Upper lobe of left lung (tissue), 6 donors: ENCODE measurements around the gene EXOC3. TPM values are rescaled to one million over a fixed set of nuclear protein-coding genes. Genes with fewer than 3 reads are reported as not detected.

Experiments used
- ATAC-seq, 2 donors: fragments of 200-7000 bp; cut with Tn5 transposase; one replicate each; pipeline ENCODE4 v1.9.1; 2022; ENCODE audit warnings: mild to moderate bottlenecking in 2 of 2, moderate library complexity in 2 of 2; ENCODE audit not compliant: low FRiP score in 2 of 2
- DNase-seq, 2 donors: peaks; one replicate each; pipeline ENCODE4 v3.0.0-alpha.2; 2019 to 2020
- H3K27ac ChIP-seq, 4 donors: fragments of 200-600 bp; sonication (generic); one replicate each; pipeline ENCODE4 v1.5.1; 2016 to 2019
- H3K27me3 ChIP-seq, 4 donors: fragments of 200-600 bp; sonication (generic); one replicate each; pipeline ENCODE4 v1.5.1; 2017 to 2019
- H3K36me3 ChIP-seq, 4 donors: fragments of 200-600 bp; sonication (generic); one replicate each; pipeline ENCODE4 v1.5.1; 2016 to 2019
- H3K4me1 ChIP-seq, 4 donors: fragments of 200-600 bp; sonication (generic); one replicate each; pipeline ENCODE4 v1.5.1; 2018 to 2019
- H3K4me3 ChIP-seq, 4 donors: fragments of 200-600 bp; sonication (generic); one replicate each; pipeline ENCODE4 v1.5.1; 2017 to 2019; ENCODE audit warnings: mild to moderate bottlenecking in 2 of 4, moderate library complexity in 1 of 4
- H3K9me3 ChIP-seq, 4 donors: fragments of 200-600 bp; sonication (generic); one replicate each; pipeline ENCODE4 v1.5.1; 2018 to 2019
- CTCF ChIP-seq, 6 experiments: fragments of 450-650 bp in 4 of 6; fragments of 200-600 bp in 2 of 6; sonication (generic) in 2 of 6; IDR thresholded peaks; one replicate each; pipeline ENCODE4 v1.5.1; 2016 to 2019; ENCODE audit warnings: antibody characterized with exemption in 6 of 6
- EP300 ChIP-seq, 4 donors: sonication (generic); formaldehyde crosslinking; IDR thresholded peaks; one replicate each; pipeline ENCODE4 v1.5.1; 2017; ENCODE audit warnings: antibody characterized with exemption in 4 of 4, control low read depth in 2 of 4
- POLR2A ChIP-seq, 4 donors: fragments of 450-650 bp; IDR thresholded peaks; one replicate each; pipeline ENCODE4 v1.5.1; 2016 to 2017; ENCODE audit warnings: antibody characterized with exemption in 4 of 4, mild to moderate bottlenecking in 2 of 4
- POLR2AphosphoS5 ChIP-seq, 2 donors: sonication (generic); formaldehyde crosslinking; IDR thresholded peaks; one replicate each; pipeline ENCODE4 v1.5.1; 2017; ENCODE audit warnings: antibody characterized with exemption in 2 of 2
- WGBS, 2 donors: methylation state at CpG; one replicate each; pipeline ENCODE4 v1.1.5; 2017 to 2018; 5-methylcytosine and 5-hydroxymethylcytosine counted together
- total RNA-seq, 6 donors: library from RNA; depleted of rRNA in 4 of 6; stranded (reverse); fragments of >200 nt in 4 of 6; gene quantifications; one replicate each; pipeline versions ENCODE4 v1.1.0 to v1.2.1, GENCODE V29; 2016 to 2021
- donor health status: DM: no; HTN: no; CAD: no; lungs with moderate emphysema.
- donor health status: DM: no; HTN: yes; CAD: no; lungs with severe emphysema.

Gene EXOC3
- total RNA-seq, 6 donors from 2014 or later: 43.6 to 149 (median 64.5) TPM

DNA sequence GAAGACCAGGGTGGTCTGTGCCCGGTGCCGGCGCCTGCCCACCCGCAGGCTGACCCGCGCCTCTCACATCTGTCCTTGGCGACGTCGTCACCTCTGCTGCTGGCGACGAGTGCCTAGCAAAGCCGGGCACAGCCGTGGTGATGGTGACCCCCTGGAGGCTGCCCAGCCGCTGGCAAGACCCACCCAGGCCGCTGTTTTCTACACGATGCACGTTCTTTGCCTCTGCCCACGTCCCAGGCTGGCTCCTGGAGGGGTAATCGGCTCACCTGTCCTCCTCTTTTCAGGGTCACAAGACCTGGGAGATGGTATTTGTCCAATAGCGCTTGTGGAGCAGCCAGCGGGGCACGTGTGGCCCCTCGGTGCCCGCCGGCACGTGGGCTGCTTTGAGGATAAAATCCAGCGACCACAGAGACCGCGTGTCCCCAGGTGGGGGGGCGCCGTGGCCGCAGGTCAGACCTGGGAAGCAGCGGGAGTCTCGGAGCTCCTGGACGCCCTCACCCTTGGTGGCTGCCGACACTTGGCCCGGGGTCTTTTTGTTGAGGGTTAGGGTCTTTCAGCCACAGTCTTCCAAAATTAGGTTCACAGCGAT lies 51.8 kb downstream of the EXOC3 start:
- 89 to 92% methylated on average over 35 to 37 of the region's 38 CpGs for WGBS, 2 donors
- TF ChIP-seq CTCF (IDR thresholded peaks at IDR 0.05) (no peak), POLR2AphosphoS5 (IDR thresholded peaks at IDR 0.05) (no peak), EP300 (IDR thresholded peaks at IDR 0.05) (no peak), POLR2A (IDR thresholded peaks at IDR 0.05) (no peak)
- H3K4me3 ChIP-seq: no peak overlapping the region
- peaks cover 0 to 6% (median 3%) of the 10 kb centered on the region in 4 donors for H3K27me3 ChIP-seq
- no peaks in the 10 kb centered on the region for H3K4me1 ChIP-seq
- no peaks in the 10 kb centered on the region for H3K36me3 ChIP-seq
- DNase-seq (peak in 1 of 2 donors; percentile 85), ATAC-seq (no peak)
- H3K9me3 ChIP-seq: no peaks in the 10 kb centered on the region
- H3K27ac ChIP-seq: no peak overlapping the region

- H3K4me1 ChIP-seq: no peaks in the 10 kb centered on the region
- H3K9me3 ChIP-seq: no peaks in the 10 kb centered on the region
- WGBS, 2 donors: 51 to 62% methylated on average over 15 to 18 of the region's 19 CpGs
- ATAC-seq (no peak), DNase-seq (no peak)
- no peak overlapping the region for H3K27ac ChIP-seq
- peaks cover 0 to 6% (median 3%) of the 10 kb centered on the region in 4 donors for H3K27me3 ChIP-seq
- H3K4me3 ChIP-seq: no peak overlapping the region
- TF ChIP-seq POLR2A (IDR thresholded peaks at IDR 0.05) (no peak), POLR2AphosphoS5 (IDR thresholded peaks at IDR 0.05) (no peak), CTCF (IDR thresholded peaks at IDR 0.05) (no peak), EP300 (IDR thresholded peaks at IDR 0.05) (no peak)
- H3K36me3 ChIP-seq: no peaks in the 10 kb centered on the region
These were observed 53.1 kb downstream of the EXOC3 start for GRCh38 chr5:496028-496427.

GRCh38 chr5:497090-497700 lies 54.2 kb downstream of the EXOC3 start:
- Histone ChIP-seq H3K9me3 (no peaks in the 10 kb centered on the region), H3K27ac (no peak overlapping the region), H3K4me3 (no peak overlapping the region), H3K4me1 (peaks cover 0 to 5% (median 0%) of the 10 kb centered on the region in 4 donors), H3K36me3 (no peaks in the 10 kb centered on the region), H3K27me3 (peaks cover 0 to 6% (median 3%) of the 10 kb centered on the region in 4 donors)
- TF ChIP-seq POLR2A (IDR thresholded peaks at IDR 0.05) (no peak), CTCF (IDR thresholded peaks at IDR 0.05) (no peak), POLR2AphosphoS5 (IDR thresholded peaks at IDR 0.05) (no peak), EP300 (IDR thresholded peaks at IDR 0.05) (no peak)
- DNase-seq: peak in 1 of 2 donors; percentile 71
- 73 to 76% methylated on average over 15 to 22 of the region's 22 CpGs for WGBS, 2 donors
- ATAC-seq: no peak

DNA sequence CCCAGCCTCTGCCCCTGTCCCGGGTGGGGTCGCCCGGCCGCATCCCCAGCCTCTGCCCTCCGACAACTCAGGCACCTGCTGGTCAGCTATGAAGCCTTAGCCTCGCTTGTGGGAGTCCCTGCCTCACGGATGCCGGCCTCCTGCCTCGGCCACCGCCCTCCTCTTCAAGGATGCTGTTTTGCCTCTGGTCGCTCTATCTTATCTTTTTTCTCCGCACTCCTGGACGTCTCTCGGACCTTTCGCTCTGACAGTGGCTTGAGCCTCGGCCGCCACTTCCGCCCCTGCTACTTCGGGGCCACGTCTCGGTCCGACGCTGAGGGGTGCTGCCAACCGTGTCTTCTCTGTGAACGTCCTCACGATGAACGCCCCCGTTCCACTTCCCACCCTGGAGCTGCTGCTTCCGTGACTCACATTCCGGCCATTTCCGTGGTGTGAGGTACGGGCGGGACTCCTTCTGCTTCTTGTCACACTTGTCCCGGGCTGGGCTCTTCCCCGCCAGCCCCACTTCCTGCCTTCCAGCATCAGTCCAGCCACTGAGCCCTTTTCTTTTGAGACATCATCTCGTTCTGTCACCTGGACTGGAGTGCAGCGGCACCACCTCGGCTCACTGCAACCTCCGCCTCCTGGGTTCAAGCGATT lies 55.0 kb downstream of the EXOC3 start:
- H3K4me3 ChIP-seq: no peak overlapping the region
- peak in 1 of 2 donors; percentile 60 for DNase-seq
- H3K4me1 ChIP-seq: peaks cover 0 to 5% (median 0%) of the 10 kb centered on the region in 4 donors
- TF ChIP-seq CTCF (IDR thresholded peaks at IDR 0.05): no peak
- no peak for TF ChIP-seq EP300 (IDR thresholded peaks at IDR 0.05)
- TF ChIP-seq POLR2AphosphoS5 (IDR thresholded peaks at IDR 0.05): no peak
- no peak for TF ChIP-seq POLR2A (IDR thresholded peaks at IDR 0.05)
- WGBS, 2 donors: 73 to 80% methylated on average over 35 to 40 of the region's 40 CpGs
- no peaks in the 10 kb centered on the region for H3K36me3 ChIP-seq
- H3K27me3 ChIP-seq: peaks cover 0 to 6% (median 1%) of the 10 kb centered on the region in 4 donors
- no peak overlapping the region for H3K27ac ChIP-seq
- no peak for ATAC-seq
- H3K9me3 ChIP-seq: no peaks in the 10 kb centered on the region
